Stomach (tissue), 4 donors: ENCODE results near the gene RBFOX1.

ENCODE experiments used
- EP300 ChIP-seq: sonication (generic); formaldehyde crosslinking; IDR thresholded peaks from one replicate; pipeline ENCODE4 v1.6.1; 2017; ENCODE audit warnings: antibody characterized with exemption
- POLR2AphosphoS5 ChIP-seq, 3 donors: sonication (generic); formaldehyde crosslinking; IDR thresholded peaks; one replicate each; pipeline ENCODE4 v1.6.1; 2016; ENCODE audit warnings: antibody characterized with exemption in 3 of 3
- TF ChIP-seq, protein P1 (sequence below), 7 experiments: fragments of 450-650 bp in 4 of 7; fragments of 200-600 bp in 3 of 7; sonication (generic) in 3 of 7; IDR thresholded peaks; one replicate each; pipeline ENCODE4 v1.5.1; 2016 to 2019; ENCODE audit warnings: antibody characterized with exemption in 7 of 7, control low read depth in 2 of 7, mild to moderate bottlenecking in 1 of 7

DNA sequence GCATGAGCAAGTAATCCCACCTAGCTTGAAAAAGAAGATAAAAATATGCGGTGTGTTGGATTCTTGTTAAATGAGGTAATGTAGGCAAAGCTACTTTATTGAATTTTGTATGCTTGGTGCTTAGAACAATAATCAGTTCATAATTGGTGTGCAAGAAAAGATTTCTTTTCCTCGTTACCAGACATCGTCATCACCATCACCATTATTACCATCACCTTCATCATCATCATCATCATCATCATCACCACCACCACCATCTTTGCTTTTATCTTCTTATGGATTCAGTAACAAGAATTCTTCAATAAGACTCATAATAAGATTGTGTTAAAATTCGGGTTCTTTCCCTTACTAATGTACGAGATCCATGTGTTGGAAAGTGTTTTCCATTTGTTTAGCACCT is 173.7 kb downstream of the RBFOX1 start:
- TF ChIP-seq POLR2AphosphoS5 (IDR thresholded peaks at IDR 0.05) (no peak), EP300 (no peak)
- TF ChIP-seq, protein P1, sequence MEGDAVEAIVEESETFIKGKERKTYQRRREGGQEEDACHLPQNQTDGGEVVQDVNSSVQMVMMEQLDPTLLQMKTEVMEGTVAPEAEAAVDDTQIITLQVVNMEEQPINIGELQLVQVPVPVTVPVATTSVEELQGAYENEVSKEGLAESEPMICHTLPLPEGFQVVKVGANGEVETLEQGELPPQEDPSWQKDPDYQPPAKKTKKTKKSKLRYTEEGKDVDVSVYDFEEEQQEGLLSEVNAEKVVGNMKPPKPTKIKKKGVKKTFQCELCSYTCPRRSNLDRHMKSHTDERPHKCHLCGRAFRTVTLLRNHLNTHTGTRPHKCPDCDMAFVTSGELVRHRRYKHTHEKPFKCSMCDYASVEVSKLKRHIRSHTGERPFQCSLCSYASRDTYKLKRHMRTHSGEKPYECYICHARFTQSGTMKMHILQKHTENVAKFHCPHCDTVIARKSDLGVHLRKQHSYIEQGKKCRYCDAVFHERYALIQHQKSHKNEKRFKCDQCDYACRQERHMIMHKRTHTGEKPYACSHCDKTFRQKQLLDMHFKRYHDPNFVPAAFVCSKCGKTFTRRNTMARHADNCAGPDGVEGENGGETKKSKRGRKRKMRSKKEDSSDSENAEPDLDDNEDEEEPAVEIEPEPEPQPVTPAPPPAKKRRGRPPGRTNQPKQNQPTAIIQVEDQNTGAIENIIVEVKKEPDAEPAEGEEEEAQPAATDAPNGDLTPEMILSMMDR (IDR thresholded peaks at IDR 0.05): no peak
